HepG2 (cell line): ENCODE measurements around the gene UBR7. TPM values are rescaled to one million over a fixed set of nuclear protein-coding genes. Genes with fewer than 3 reads are reported as not detected.

Source experiments
- ARID3A ChIP-seq: IDR thresholded peaks from 2 replicates; pipeline ENCODE4 v1.6.1; 2012; ENCODE audit warnings: low read depth, low read length, improper control_type of control experiment
- ATRX ChIP-seq: sonication (generic); formaldehyde crosslinking; IDR thresholded peaks from 2 replicates; pipeline ENCODE4 v1.4.0; 2020; ENCODE audit warnings: missing genetic modification reagents, borderline replicate concordance
- ERF ChIP-seq: IDR thresholded peaks from 2 replicates; pipeline ENCODE4 v1.6.1; 2018; ENCODE audit warnings: missing biosample characterization, missing genetic modification reagents
- ESRRA ChIP-seq: sonication (generic); formaldehyde crosslinking; IDR thresholded peaks from 2 replicates; pipeline ENCODE4 v1.5.1; 2020; ENCODE audit warnings: mild to moderate bottlenecking, low read depth, missing genetic modification reagents
- GATAD2A ChIP-seq: IDR thresholded peaks from 2 replicates; pipeline ENCODE4 v1.6.1; 2016
- HMGA1 ChIP-seq: sonication (generic); formaldehyde crosslinking; conservative IDR thresholded peaks from 2 replicates; pipeline ENCODE4 v1.4.0; 2020; ENCODE audit warnings: missing genetic modification reagents
- NFYC ChIP-seq: IDR thresholded peaks from 2 replicates; pipeline ENCODE4 v1.6.1; 2016; ENCODE audit warnings: missing genetic modification reagents, missing compliant biosample characterization
- PAXIP1 ChIP-seq: sonication (generic); formaldehyde crosslinking; conservative IDR thresholded peaks from 2 replicates; pipeline ENCODE4 v1.4.0; 2020; ENCODE audit warnings: mild to moderate bottlenecking, missing genetic modification reagents, moderate library complexity
- TRIM22 ChIP-seq: fragments of 450-650 bp; IDR thresholded peaks from 2 replicates; pipeline ENCODE4 v1.6.1; 2017
- ZBTB2 ChIP-seq: sonication (generic); formaldehyde crosslinking; IDR thresholded peaks from 2 replicates; pipeline ENCODE4 v1.8.0; 2022; ENCODE audit warnings: low read depth, missing genetic modification reagents
- ZBTB44 ChIP-seq: sonication (generic); formaldehyde crosslinking; IDR thresholded peaks from 2 replicates; pipeline ENCODE4 v1.4.0; 2020; ENCODE audit warnings: missing genetic modification reagents
- ZFAT ChIP-seq: sonication (generic); formaldehyde crosslinking; conservative IDR thresholded peaks from 2 replicates; pipeline ENCODE4 v1.8.1; 2023; ENCODE audit warnings: missing genetic modification reagents, inconsistent platforms
- ZFP91 ChIP-seq: sonication (generic); formaldehyde crosslinking; IDR thresholded peaks from 2 replicates; pipeline ENCODE4 v1.9.0; 2022; ENCODE audit warnings: missing genetic modification reagents, mild to moderate bottlenecking, borderline replicate concordance
- ZNF235 ChIP-seq: sonication (generic); formaldehyde crosslinking; IDR thresholded peaks from 2 replicates; pipeline ENCODE4 v1.8.1; 2023; ENCODE audit warnings: mild to moderate bottlenecking, missing genetic modification reagents, borderline replicate concordance
- ZNF263 ChIP-seq: sonication (generic); formaldehyde crosslinking; IDR thresholded peaks from 2 replicates; pipeline ENCODE4 v1.4.0; 2020; ENCODE audit warnings: missing genetic modification reagents
- ZNF580 ChIP-seq: IDR thresholded peaks from 2 replicates; pipeline ENCODE4 v1.6.1; 2016; ENCODE audit warnings: low read depth, borderline replicate concordance
- polyA plus RNA-seq, 8 experiments: library from polyadenylated mRNA; depleted of rRNA in 3 of 8; stranded (reverse) in 7 of 8; unstranded in 1 of 8; fragments of >200 nt; fragmentation: Illumina TruSeq in 4 of 8; extraction: Trizol in 4 of 8; gene quantifications; 2 replicates each; pipeline versions ENCODE4 v1.2.1 to v1.2.3, GENCODE V29; 2011 to 2016; ENCODE audit warnings: low read depth in 4 of 8, missing spikeins in 1 of 8, mixed read lengths in 1 of 8; ENCODE audit not compliant: insufficient read depth in 1 of 8
- total RNA-seq, 5 experiments: library from RNA; depleted of rRNA; stranded (reverse); fragments of >200 nt; fragmentation: Illumina TruSeq; extraction: Trizol; gene quantifications; 2 replicates each; pipeline ENCODE4 v1.2.3, GENCODE V29; 2016; ENCODE audit warnings: low read depth in 1 of 5

The UBR7 gene
- total and polyA plus RNA-seq, 2 of the 13 experiments (the other 11 are each of a cell fraction or from before 2014, with no cell fraction given) = 11.0 to 19.7 TPM

- peak; percentile 62 for TF ChIP-seq PAXIP1 (CRISPR knock-in tag)
- TF ChIP-seq ZNF580 (CRISPR knock-in tag) = no peak; the same call in 1 of the 2 replicates
- TF ChIP-seq ZFAT (CRISPR knock-in tag) = no peak; the same call in none of the 2 replicates
- TF ChIP-seq ARID3A = no peak
- no peak for TF ChIP-seq TRIM22
- no peak for TF ChIP-seq HMGA1 (CRISPR knock-in tag)
- no peak; the same call in 1 of the 2 replicates for TF ChIP-seq ESRRA (CRISPR knock-in tag)
- no peak for TF ChIP-seq ATRX (CRISPR knock-in tag)
- no peak for TF ChIP-seq ZBTB44
- TF ChIP-seq ZBTB2 (CRISPR knock-in tag) = peak; percentile 88
- TF ChIP-seq ERF (CRISPR knock-in tag) = peak; percentile 77; the same call in 1 of the 2 replicates
- 0 out of 2 replicates have a peak, but pooled peaks have one; percentile 26 for TF ChIP-seq ZNF263 (CRISPR knock-in tag)
- no peak for TF ChIP-seq GATAD2A
- TF ChIP-seq ZFP91 (CRISPR knock-in tag) = peak; percentile 65; the same call in 1 of the 2 replicates
- no peak for TF ChIP-seq NFYC (CRISPR knock-in tag)
- no peak for TF ChIP-seq ZNF235 (CRISPR knock-in tag)
Measured at GRCh38 chr14:93184391-93185348, 22.4 kb upstream of the UBR7 start, which contains the start of the genes LYSET and MOAP1 (continued).
